ENCODE results near the gene LRRK1.

Gene LRRK1

GRCh38 chr15:100878130-100878529 lies 41.0 kb upstream of the LRRK1 start:
- no peak for TF ChIP-seq CTCF (conservative IDR thresholded peaks at IDR 0.05; ENCODE audit: low read depth)
- CTCF ChIA-PET: no interaction called here
- no peak for DNase-seq (ENCODE audit: low spot score)
- POLR2A ChIA-PET (ENCODE audit: low non-redundant PET): interaction anchor here (0.8 kb wide), 2 partner anchors 40 to 119 kb away, joined by 3 to 4 read pairs; no protein-coding TSS in a partner anchor
- no peak overlapping the region for H3K27ac ChIP-seq

- POLR2A ChIA-PET (ENCODE audit: low non-redundant PET): no interaction called here
- CTCF ChIA-PET: no interaction called here
- H3K27ac ChIP-seq: peak overlapping the region; percentile 71
Measured at GRCh38 chr15:100878648-100879047, 40.5 kb upstream of the LRRK1 start.

GRCh38 chr15:100879061-100879463 lies 40.1 kb upstream of the LRRK1 start:
- H3K27ac ChIP-seq: peak overlapping the region; percentile 71
- POLR2A ChIA-PET (ENCODE audit: low non-redundant PET): interaction anchor here (1.2 kb wide), 1 partner anchor 166 kb away, joined by 6 read pairs; no protein-coding TSS in a partner anchor
- peak; percentile 54 for DNase-seq (ENCODE audit: low spot score)
- CTCF ChIA-PET: interaction anchor here (0.8 kb wide), 1 partner anchor 254 kb away, joined by 3 read pairs; no protein-coding TSS in a partner anchor
- TF ChIP-seq CTCF (conservative IDR thresholded peaks at IDR 0.05; ENCODE audit: low read depth): no peak

More at GRCh38 chr15:100878648-100879047, 40.5 kb upstream of the LRRK1 start:
- no peak for DNase-seq (ENCODE audit: low spot score)
- no peak for TF ChIP-seq CTCF (conservative IDR thresholded peaks at IDR 0.05; ENCODE audit: low read depth)

GRCh38 chr15:100879464-100880138 lies 39.6 kb upstream of the LRRK1 start, which contains the start of gene ALDH1A3:
Gene ALDH1A3 (plus strand): TSS chr15:100879831. CDS start chr15:100879908, 77 bp downstream.
- TF ChIP-seq CTCF (conservative IDR thresholded peaks at IDR 0.05; ENCODE audit: low read depth): no peak
- ChIA-PET POLR2A (ENCODE audit: low non-redundant PET) (interaction anchor here (0.5 to 1.2 kb wide), 2 partner anchors 166 to 277 kb away, joined by 3 to 6 read pairs; partner anchors contain the start of gene ASB7), CTCF (interaction anchor here (0.8 kb wide), 2 partner anchors 254 to 370 kb away, joined by 3 read pairs; no protein-coding TSS in a partner anchor)
- peak within 1 kb of the TSS; percentile 71 for H3K27ac ChIP-seq
- peak; percentile 90 for DNase-seq (ENCODE audit: low spot score)

GRCh38 chr15:100880139-100880896 lies 38.8 kb upstream of the LRRK1 start:
- peak overlapping the region; percentile 71 for H3K27ac ChIP-seq
- no peak for TF ChIP-seq CTCF (conservative IDR thresholded peaks at IDR 0.05; ENCODE audit: low read depth)
- CTCF ChIA-PET: interaction anchor here (0.8 to 1.2 kb wide), 2 partner anchors 128 to 369 kb away, joined by 3 read pairs; no protein-coding TSS in a partner anchor
- peak; percentile 30 for DNase-seq (ENCODE audit: low spot score)
- POLR2A ChIA-PET (ENCODE audit: low non-redundant PET): interaction anchor here (0.6 to 1.2 kb wide), 2 partner anchors 23 to 167 kb away, joined by 3 to 6 read pairs; no protein-coding TSS in a partner anchor

- peak overlapping the region; percentile 71; the same call in 1 of the 2 replicates for H3K27ac ChIP-seq
- ChIA-PET CTCF (interaction anchor here (1.2 kb wide), 1 partner anchor 128 kb away, joined by 3 read pairs; no protein-coding TSS in a partner anchor), POLR2A (ENCODE audit: low non-redundant PET) (no interaction called here)
- no peak for DNase-seq (ENCODE audit: low spot score)
- TF ChIP-seq CTCF (conservative IDR thresholded peaks at IDR 0.05; ENCODE audit: low read depth): no peak
Measured at GRCh38 chr15:100880897-100881242, 38.3 kb upstream of the LRRK1 start.
